Activated CD8-positive, alpha-beta T cell treated with anti-CD3 and anti-CD28 coated beads for 36 hours (primary cell): Measurements from ENCODE around the gene DND1. TPM values are rescaled to one million over a fixed set of nuclear protein-coding genes. Genes with fewer than 3 reads are reported as not detected.
A peak's percentile ranks its signal among the peaks of the same experiment; 100 is the strongest.
"Not testable (repeated sequence)": the region's sequence is repeated elsewhere in the genome, so short reads cannot be mapped to it uniquely, and the experiment has no call there.

Experiments used
- ATAC-seq: fragments of 200-7000 bp; cut with Tn5 transposase; one replicate; pipeline ENCODE4 v1.10.0; 2021; ENCODE audit warnings: mild to moderate bottlenecking, moderate library complexity
- CTCF ChIA-PET: fragments of 350-600 bp; sonication (Branson Sonifier 250); formaldehyde crosslinking; loops from one replicate; lab custom pipeline; 2021; ENCODE audit warnings: antibody characterized with exemption; lab: Charles Lee
- POLR2A ChIA-PET: fragments of 350-600 bp; sonication (Branson Sonifier 250); formaldehyde crosslinking; loops from one replicate; lab custom pipeline; 2021; ENCODE audit warnings: antibody characterized with exemption; lab: Charles Lee
- DNase-seq: peaks from one replicate; pipeline ENCODE4 v3.0.0-alpha.2; 2020
- H3K27ac Mint-ChIP-seq: one replicate; pipeline ENCODE4 v1.8.0; 2021; ENCODE audit warnings: mild to moderate bottlenecking, mixed read lengths
- H3K27me3 Mint-ChIP-seq: one replicate; pipeline ENCODE4 v1.8.0; 2021; ENCODE audit warnings: mixed read lengths
- H3K36me3 Mint-ChIP-seq: one replicate; pipeline ENCODE4 v1.8.0; 2021; ENCODE audit warnings: low read depth, mixed read lengths
- H3K4me1 Mint-ChIP-seq: one replicate; pipeline ENCODE4 v1.8.0; 2021; ENCODE audit warnings: low read depth, mixed read lengths
- H3K4me3 Mint-ChIP-seq: one replicate; pipeline ENCODE4 v1.8.0; 2021; ENCODE audit warnings: mild to moderate bottlenecking, moderate library complexity, mixed read lengths
- H3K9me3 Mint-ChIP-seq: one replicate; pipeline ENCODE4 v1.8.0; 2021; ENCODE audit warnings: mixed read lengths
- intact Hi-C: fragments of 100-400 bp; cut with micrococcal nuclease; formaldehyde crosslinking; loops from one replicate; pipeline ENCODE4 v1.10.0; 2022
- total RNA-seq, 2 experiments: library from RNA; stranded (reverse); gene quantifications; one replicate each; pipeline ENCODE4 v1.2.3, GENCODE V29; 2021
- TF ChIP-seq, protein P1 (sequence below): fragments of 200-600 bp; IDR thresholded peaks from one replicate; pipeline ENCODE4 v1.8.0; 2022; ENCODE audit warnings: antibody characterized with exemption, mild to moderate bottlenecking

DND1 gene
- total RNA-seq, 2 experiments from 2014 or later, result 2.9 to 3.2 TPM

DNA sequence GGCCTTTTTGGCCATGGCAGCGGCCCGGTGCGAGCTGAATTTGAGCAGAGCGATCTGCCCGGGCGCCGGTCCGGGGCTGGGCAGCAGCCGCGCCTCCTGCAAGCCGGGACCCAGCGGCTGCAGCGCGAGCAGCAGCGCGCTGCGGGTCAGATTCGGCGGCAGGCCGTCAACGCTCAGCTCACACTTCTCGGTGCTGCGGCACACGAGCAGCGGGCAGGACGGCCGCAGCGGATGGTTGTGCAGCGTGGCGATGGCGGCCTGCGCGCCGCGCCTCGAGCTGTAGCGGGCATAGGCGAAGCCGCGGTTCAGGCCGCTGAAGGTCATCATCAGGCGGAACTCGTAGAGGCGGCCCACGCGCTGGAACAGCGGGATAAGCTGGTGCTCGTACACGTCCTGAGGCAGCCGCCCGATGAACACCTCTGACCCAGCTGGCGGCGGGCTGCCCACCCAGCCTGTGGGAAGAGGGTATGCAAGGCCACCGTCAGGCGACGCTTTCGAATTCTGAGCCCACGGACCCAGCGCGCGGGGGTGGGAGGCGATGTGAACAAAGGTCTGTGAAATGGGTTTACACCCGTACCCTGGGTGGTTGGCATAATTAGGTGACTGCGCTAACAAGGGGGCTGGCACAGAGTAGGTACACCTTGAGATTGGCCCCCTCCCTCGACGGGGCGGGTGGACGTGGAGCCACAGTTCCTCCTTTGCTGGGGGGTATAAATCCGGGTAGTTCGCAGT lies 755 bp downstream of the DND1 start:
- Mint-ChIP-seq H3K36me3 (peaks cover 60% of the 10 kb centered on the region), H3K4me1 (peaks cover 4% of the 10 kb centered on the region), H3K27me3 (no peaks in the 10 kb centered on the region), H3K27ac (no peak overlapping the region), H3K9me3 (no peaks in the 10 kb centered on the region), H3K4me3 (no peak overlapping the region)
- CTCF ChIA-PET, result no interaction called here
- intact Hi-C loops, result no loop called here
- ATAC-seq (no peak), DNase-seq (peak; percentile 33)
- POLR2A ChIA-PET, result interaction anchor here (0.9 to 3.2 kb wide), 2 partner anchors 12 to 25 kb away, joined by 3 to 11 read pairs; partner anchors contain the start of genes IK and NDUFA2
- TF ChIP-seq, protein P1, sequence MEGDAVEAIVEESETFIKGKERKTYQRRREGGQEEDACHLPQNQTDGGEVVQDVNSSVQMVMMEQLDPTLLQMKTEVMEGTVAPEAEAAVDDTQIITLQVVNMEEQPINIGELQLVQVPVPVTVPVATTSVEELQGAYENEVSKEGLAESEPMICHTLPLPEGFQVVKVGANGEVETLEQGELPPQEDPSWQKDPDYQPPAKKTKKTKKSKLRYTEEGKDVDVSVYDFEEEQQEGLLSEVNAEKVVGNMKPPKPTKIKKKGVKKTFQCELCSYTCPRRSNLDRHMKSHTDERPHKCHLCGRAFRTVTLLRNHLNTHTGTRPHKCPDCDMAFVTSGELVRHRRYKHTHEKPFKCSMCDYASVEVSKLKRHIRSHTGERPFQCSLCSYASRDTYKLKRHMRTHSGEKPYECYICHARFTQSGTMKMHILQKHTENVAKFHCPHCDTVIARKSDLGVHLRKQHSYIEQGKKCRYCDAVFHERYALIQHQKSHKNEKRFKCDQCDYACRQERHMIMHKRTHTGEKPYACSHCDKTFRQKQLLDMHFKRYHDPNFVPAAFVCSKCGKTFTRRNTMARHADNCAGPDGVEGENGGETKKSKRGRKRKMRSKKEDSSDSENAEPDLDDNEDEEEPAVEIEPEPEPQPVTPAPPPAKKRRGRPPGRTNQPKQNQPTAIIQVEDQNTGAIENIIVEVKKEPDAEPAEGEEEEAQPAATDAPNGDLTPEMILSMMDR, result no peak

DNA sequence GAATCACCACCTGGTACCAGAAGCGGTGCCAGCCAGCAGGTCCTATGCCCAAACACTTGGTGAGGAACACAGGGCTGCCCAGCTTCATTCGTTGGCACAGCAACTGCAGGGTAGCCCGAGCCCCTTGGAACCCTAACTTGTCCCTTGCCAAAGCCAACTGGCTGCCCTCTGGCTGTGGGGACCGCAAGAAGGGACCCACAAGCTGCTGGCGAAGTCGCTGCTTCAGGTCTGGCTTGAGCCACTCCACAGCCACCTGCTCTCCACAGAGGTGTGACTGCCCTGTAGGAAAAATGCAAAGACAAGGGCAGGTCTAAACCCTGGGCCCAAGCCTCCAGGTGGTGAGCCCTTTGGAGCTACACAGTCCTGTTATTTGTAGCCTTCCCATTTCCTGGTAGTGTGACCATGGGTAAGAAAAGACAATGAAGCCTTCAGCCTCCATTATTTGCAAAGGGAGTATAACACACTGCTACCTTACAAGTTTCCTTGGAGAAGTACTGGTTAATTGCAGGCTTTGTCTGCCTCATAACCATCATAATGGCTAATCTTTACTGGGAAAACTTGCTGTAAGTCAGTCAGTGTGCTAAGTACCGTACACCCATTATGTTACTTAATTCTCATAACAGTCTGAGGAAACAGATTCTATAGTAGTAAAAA lies 1.8 kb downstream of the DND1 start:
- Mint-ChIP-seq H3K27me3 (no peaks in the 10 kb centered on the region), H3K27ac (no peak overlapping the region), H3K4me3 (no peak overlapping the region), H3K9me3 (no peaks in the 10 kb centered on the region), H3K4me1 (peaks cover 14% of the 10 kb centered on the region), H3K36me3 (peaks cover 60% of the 10 kb centered on the region)
- ChIA-PET CTCF (no interaction called here), POLR2A (interaction anchor here (0.6 to 1.0 kb wide), 2 partner anchors 7 to 19 kb away, joined by 3 read pairs; partner anchors contain the start of genes HARS1 and HARS2)
- intact Hi-C loops, result no loop called here
- no peak for ATAC-seq
- DNase-seq, result no peak
- TF ChIP-seq, protein P1, result no peak

DNA sequence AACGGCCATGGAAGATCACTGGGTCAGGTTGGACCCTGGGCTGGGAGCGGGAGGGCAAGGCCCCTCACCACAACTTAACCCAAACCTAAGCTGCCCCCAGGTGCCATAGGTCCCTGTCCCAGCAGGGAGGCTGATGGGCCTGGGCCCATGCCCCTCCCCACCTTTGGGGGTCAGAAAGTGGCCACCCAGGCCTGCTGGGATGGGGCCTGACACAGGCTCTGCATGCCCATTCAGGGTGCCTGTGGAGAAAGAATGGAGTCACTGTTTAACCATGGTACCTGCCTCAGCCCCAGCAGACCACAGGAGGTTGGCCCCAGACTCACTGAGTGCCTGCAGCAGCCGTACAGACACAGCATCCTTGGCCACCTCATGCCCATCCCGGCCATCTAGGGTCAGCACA lies 2.3 kb downstream of the DND1 start:
- H3K27me3 Mint-ChIP-seq, H3K4me3 Mint-ChIP-seq, intact Hi-C loops, ATAC-seq, H3K27ac Mint-ChIP-seq, DNase-seq, CTCF ChIA-PET, H3K9me3 Mint-ChIP-seq: not testable (repeated sequence)
- Mint-ChIP-seq H3K36me3 (peaks cover 62% of the 10 kb centered on the region), H3K4me1 (peaks cover 18% of the 10 kb centered on the region)
- POLR2A ChIA-PET, result interaction anchor here (0.6 to 1.0 kb wide), 2 partner anchors 8 to 20 kb away, joined by 3 read pairs; partner anchors contain the start of genes HARS1 and HARS2

DNA sequence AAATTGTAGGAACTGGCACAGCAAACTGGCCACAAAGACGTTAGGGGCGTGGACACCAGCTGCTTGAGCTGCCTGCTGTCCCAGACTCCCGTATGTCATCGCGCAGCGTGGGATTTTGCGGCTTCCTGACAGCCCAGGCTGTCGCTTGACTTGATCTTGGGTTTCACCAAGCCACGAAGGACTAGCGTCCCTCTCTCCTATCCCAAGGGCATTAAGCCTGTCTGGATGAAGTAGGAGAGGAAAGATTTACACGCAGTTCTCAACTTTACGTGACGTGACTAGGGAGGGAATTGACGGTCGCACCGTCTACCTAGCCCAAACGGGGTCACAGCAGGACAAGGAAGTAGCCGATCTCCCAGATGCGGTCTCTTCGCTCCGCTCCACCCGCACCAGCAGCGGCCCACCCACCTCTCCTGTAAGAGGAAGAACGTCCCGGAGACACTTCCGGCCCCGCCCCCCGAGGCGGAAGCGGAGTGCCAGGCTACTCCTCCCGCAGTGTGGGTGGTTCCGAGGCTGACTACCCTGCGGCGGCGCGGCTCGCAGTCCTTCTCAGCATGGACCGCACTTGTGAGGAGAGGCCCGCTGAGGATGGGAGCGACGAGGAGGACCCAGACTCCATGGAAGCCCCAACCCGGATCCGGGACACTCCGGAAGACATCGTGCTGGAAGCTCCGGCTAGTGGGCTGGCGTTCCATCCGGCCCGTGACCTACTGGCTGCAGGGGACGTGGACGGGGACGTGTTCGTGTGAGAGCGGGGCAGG lies 8.8 kb downstream of the DND1 start, which contains the start of gene WDR55:
Gene WDR55, plus strand, starts transcription at position 546 of the 761 bp plus-strand sequence. Its CDS starts 9 bp downstream, at position 555.
- POLR2A ChIA-PET, result interaction anchor here (1.0 to 5.5 kb wide), 15 partner anchors 10 to 318 kb away, joined by 3 to 37 read pairs (median 4); partner anchors contain the start of genes EIF4EBP3, HARS1, HARS2 and HBEGF
- CTCF ChIA-PET, result interaction anchor here (1.1 to 1.9 kb wide), 3 partner anchors 9 to 22 kb away, joined by 3 to 4 read pairs (median 3); partner anchors contain the start of genes IK and NDUFA2
- Mint-ChIP-seq H3K27ac (peak within 1 kb of the TSS; percentile 95), H3K4me3 (peak within 1 kb of the TSS; percentile 99), H3K27me3 (no peaks in the 10 kb centered on the region), H3K4me1 (peaks cover 26% of the 10 kb centered on the region), H3K36me3 (peaks cover 73% of the 10 kb centered on the region), H3K9me3 (no peaks in the 10 kb centered on the region)
- TF ChIP-seq, protein P1, result no peak
- intact Hi-C loops, result no loop called here
- DNase-seq, result peak; percentile 97
- peak; percentile 96 for ATAC-seq

DNA sequence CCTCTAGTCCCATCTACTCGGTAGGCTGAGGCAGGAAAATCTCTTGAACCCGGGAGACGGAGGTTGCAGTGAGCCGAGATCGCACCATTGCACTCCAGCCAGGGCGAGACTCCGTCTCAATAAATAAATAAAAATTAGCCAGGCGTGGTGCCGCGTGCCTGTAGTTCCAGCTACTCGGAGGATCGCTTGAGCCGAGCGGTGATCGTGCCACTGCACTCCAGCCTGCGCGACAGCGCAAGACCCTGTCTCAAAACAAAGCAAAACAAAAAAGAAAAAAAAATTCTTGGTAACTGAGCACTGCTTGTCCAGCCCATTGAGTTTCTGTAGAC lies 9.4 kb downstream of the DND1 start:
- ChIA-PET CTCF (interaction anchor here (1.1 to 1.9 kb wide), 2 partner anchors 8 to 16 kb away, joined by 3 to 4 read pairs; partner anchors contain the start of genes IK and NDUFA2), POLR2A (interaction anchor here (1.0 to 5.5 kb wide), 10 partner anchors 10 to 263 kb away, joined by 3 to 37 read pairs (median 4); partner anchors contain the start of genes EIF4EBP3, HARS1, HARS2 and IK)
- Mint-ChIP-seq H3K36me3 (peaks cover 72% of the 10 kb centered on the region), H3K4me3 (peak overlapping the region; percentile 99), H3K27ac (peak overlapping the region; percentile 95), H3K4me1 (peaks cover 26% of the 10 kb centered on the region), H3K27me3 (no peaks in the 10 kb centered on the region), H3K9me3 (no peaks in the 10 kb centered on the region)
- no peak for DNase-seq
- intact Hi-C loops, result no loop called here
- TF ChIP-seq, protein P1, result no peak
- ATAC-seq, result no peak

DNA sequence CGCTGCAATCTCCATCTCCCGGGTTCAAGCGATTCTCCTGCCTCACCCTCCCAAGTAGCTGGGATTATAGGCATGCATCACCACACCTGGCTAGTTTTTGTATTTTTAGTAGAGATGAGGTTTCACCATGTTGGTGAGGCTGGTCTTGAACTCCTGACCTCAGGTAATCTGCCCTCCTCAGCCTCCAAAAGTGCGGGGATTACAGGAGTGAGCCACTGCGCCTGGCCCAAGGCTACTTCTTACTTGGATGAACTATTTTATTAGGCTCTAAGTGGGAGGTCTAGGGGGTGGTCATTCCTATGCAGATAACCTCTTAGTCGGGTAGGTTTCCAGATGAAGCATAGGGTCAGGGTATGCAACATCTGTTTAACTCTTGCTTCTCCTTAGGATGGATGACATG lies 13.0 kb downstream of the DND1 start:
- H3K4me1 Mint-ChIP-seq, H3K9me3 Mint-ChIP-seq, H3K4me3 Mint-ChIP-seq, POLR2A ChIA-PET, DNase-seq, H3K27ac Mint-ChIP-seq, H3K27me3 Mint-ChIP-seq, intact Hi-C loops, CTCF ChIA-PET, ATAC-seq: not testable (repeated sequence)
- peaks cover 55% of the 10 kb centered on the region for H3K36me3 Mint-ChIP-seq
